ENCODE results near the gene SENP5.
A peak's percentile ranks its signal among the peaks of the same experiment; 100 is the strongest.
"Not testable (repeated sequence)": the region's sequence is repeated elsewhere in the genome, so short reads cannot be mapped to it uniquely, and the experiment has no call there.

SENP5 gene

GRCh38 chr3:196867507-196868296 lies at the start of gene SENP5:
SENP5 (plus strand) TSS chr3:196867920; CDS start chr3:196885182, 17,262 bp downstream.
- H3K4me3 ChIP-seq: peak within 1 kb of the TSS; percentile 88
- H3K4me1 ChIP-seq: peaks cover 8% of the 10 kb centered on the region
- peaks cover 17% of the 10 kb centered on the region for H3K36me3 ChIP-seq (replicated peaks)
- in situ Hi-C loops (cut with MboI; ENCODE audit: low sequenced_read_pairs): no loop called here
- peak; percentile 77 to 91 for DNase-seq (ENCODE audit: low spot score in 2 of 2)
- H3K27me3 ChIP-seq (ENCODE audit: low read depth): no peaks in the 10 kb centered on the region
- H3K9me3 ChIP-seq: peaks cover 10% of the 10 kb centered on the region

- DNase-seq (ENCODE audit: low spot score in 2 of 2): no peak
- Histone ChIP-seq H3K27me3 (ENCODE audit: low read depth) (no peaks in the 10 kb centered on the region), H3K9me3 (no peaks in the 10 kb centered on the region), H3K36me3 (replicated peaks) (peaks cover 63% of the 10 kb centered on the region), H3K4me3 (no peak overlapping the region), H3K4me1 (no peaks in the 10 kb centered on the region)
- in situ Hi-C loops (cut with MboI; ENCODE audit: low sequenced_read_pairs): no loop called here
Measured at GRCh38 chr3:196821806-196822355, 45.8 kb upstream of the SENP5 start.

- peaks cover 19% of the 10 kb centered on the region for H3K36me3 ChIP-seq (replicated peaks)
- H3K4me3 ChIP-seq; H3K27me3 ChIP-seq (ENCODE audit: low read depth); H3K4me1 ChIP-seq; DNase-seq (ENCODE audit: low spot score in 2 of 2); H3K9me3 ChIP-seq; in situ Hi-C loops (cut with MboI; ENCODE audit: low sequenced_read_pairs): not testable (repeated sequence)
Measured at GRCh38 chr3:196829651-196830050, 38.1 kb upstream of the SENP5 start.

GRCh38 chr3:196835086-196835485 lies 32.6 kb upstream of the SENP5 start:
- H3K4me3 ChIP-seq: no peak overlapping the region
- no peaks in the 10 kb centered on the region for H3K9me3 ChIP-seq
- DNase-seq (ENCODE audit: low spot score in 2 of 2): no peak
- in situ Hi-C loops (cut with MboI; ENCODE audit: low sequenced_read_pairs): no loop called here
- H3K4me1 ChIP-seq: no peaks in the 10 kb centered on the region
- H3K27me3 ChIP-seq (ENCODE audit: low read depth): no peaks in the 10 kb centered on the region
- H3K36me3 ChIP-seq (replicated peaks): peaks cover 7% of the 10 kb centered on the region

- in situ Hi-C loops (cut with MboI; ENCODE audit: low sequenced_read_pairs); H3K4me1 ChIP-seq; H3K9me3 ChIP-seq; H3K4me3 ChIP-seq; H3K27me3 ChIP-seq (ENCODE audit: low read depth); H3K36me3 ChIP-seq (replicated peaks); DNase-seq (ENCODE audit: low spot score in 2 of 2): not testable (repeated sequence)
Measured at GRCh38 chr3:196836626-196837025, 31.1 kb upstream of the SENP5 start.

- no peaks in the 10 kb centered on the region; the same call in 1 of the 2 replicates for H3K36me3 ChIP-seq (replicated peaks)
- no peaks in the 10 kb centered on the region for H3K9me3 ChIP-seq
- no peaks in the 10 kb centered on the region for H3K4me1 ChIP-seq
- DNase-seq (ENCODE audit: low spot score in 2 of 2): peak; percentile 29 to 83
- H3K4me3 ChIP-seq: no peak overlapping the region
- in situ Hi-C loops (cut with MboI; ENCODE audit: low sequenced_read_pairs): no loop called here
- no peaks in the 10 kb centered on the region for H3K27me3 ChIP-seq (ENCODE audit: low read depth)
Measured at GRCh38 chr3:196837819-196838420, 29.8 kb upstream of the SENP5 start.

GRCh38 chr3:196839351-196839750 lies 28.4 kb upstream of the SENP5 start:
- H3K4me3 ChIP-seq; H3K36me3 ChIP-seq (replicated peaks); H3K4me1 ChIP-seq; H3K9me3 ChIP-seq; DNase-seq (ENCODE audit: low spot score in 2 of 2); in situ Hi-C loops (cut with MboI; ENCODE audit: low sequenced_read_pairs); H3K27me3 ChIP-seq (ENCODE audit: low read depth): not testable (repeated sequence)

GRCh38 chr3:196842567-196843434 lies 24.9 kb upstream of the SENP5 start:
- no peaks in the 10 kb centered on the region for H3K36me3 ChIP-seq (replicated peaks)
- in situ Hi-C loops (cut with MboI; ENCODE audit: low sequenced_read_pairs): no loop called here
- H3K9me3 ChIP-seq: peaks cover 7% of the 10 kb centered on the region
- H3K4me3 ChIP-seq: no peak overlapping the region
- no peaks in the 10 kb centered on the region for H3K4me1 ChIP-seq
- H3K27me3 ChIP-seq (ENCODE audit: low read depth): no peaks in the 10 kb centered on the region
- DNase-seq (ENCODE audit: low spot score in 2 of 2): no peak

GRCh38 chr3:196843435-196844110 lies 24.1 kb upstream of the SENP5 start:
- Histone ChIP-seq H3K36me3 (replicated peaks) (no peaks in the 10 kb centered on the region), H3K4me3 (no peak overlapping the region), H3K4me1 (no peaks in the 10 kb centered on the region), H3K9me3 (peaks cover 12% of the 10 kb centered on the region), H3K27me3 (ENCODE audit: low read depth) (no peaks in the 10 kb centered on the region)
- no peak for DNase-seq (ENCODE audit: low spot score in 2 of 2)
- in situ Hi-C loops (cut with MboI; ENCODE audit: low sequenced_read_pairs): no loop called here

GRCh38 chr3:196844235-196845219 lies 23.2 kb upstream of the SENP5 start:
- H3K4me3 ChIP-seq; H3K36me3 ChIP-seq (replicated peaks); H3K27me3 ChIP-seq (ENCODE audit: low read depth); DNase-seq (ENCODE audit: low spot score in 2 of 2); in situ Hi-C loops (cut with MboI; ENCODE audit: low sequenced_read_pairs); H3K4me1 ChIP-seq: not testable (repeated sequence)
- peaks cover 17% of the 10 kb centered on the region for H3K9me3 ChIP-seq

GRCh38 chr3:196848375-196848774 lies 19.3 kb upstream of the SENP5 start:
- peaks cover 17% of the 10 kb centered on the region for H3K9me3 ChIP-seq
- H3K36me3 ChIP-seq (replicated peaks); DNase-seq (ENCODE audit: low spot score in 2 of 2); H3K27me3 ChIP-seq (ENCODE audit: low read depth); H3K4me1 ChIP-seq; H3K4me3 ChIP-seq; in situ Hi-C loops (cut with MboI; ENCODE audit: low sequenced_read_pairs): not testable (repeated sequence)

GRCh38 chr3:196849180-196849741 lies 18.5 kb upstream of the SENP5 start:
- in situ Hi-C loops (cut with MboI; ENCODE audit: low sequenced_read_pairs): no loop called here
- Histone ChIP-seq H3K9me3 (peaks cover 17% of the 10 kb centered on the region), H3K27me3 (ENCODE audit: low read depth) (no peaks in the 10 kb centered on the region), H3K36me3 (replicated peaks) (no peaks in the 10 kb centered on the region), H3K4me3 (no peak overlapping the region), H3K4me1 (no peaks in the 10 kb centered on the region)
- no peak for DNase-seq (ENCODE audit: low spot score in 2 of 2)

Data from HAP-1 (cell line).